OCI-LY1 (cell line): Measurements from ENCODE around the gene ECSCR.

Experiments
- CTCF ChIP-seq: fragments of 200-600 bp; sonication (generic), shearing (Covaris generic); IDR thresholded peaks from 2 replicates; pipeline ENCODE4 v1.5.1; 2017; ENCODE audit warnings: mild to moderate bottlenecking, antibody characterized with exemption, low read length, moderate library complexity, mixed read lengths
- EZH2 ChIP-seq: fragments of 200-600 bp; sonication (generic), shearing (Covaris generic); IDR thresholded peaks from 2 replicates; pipeline ENCODE4 v1.8.0; 2017; ENCODE audit warnings: borderline replicate concordance, mixed run types, mild to moderate bottlenecking, antibody characterized with exemption, low read length, moderate library complexity, mixed read lengths

GRCh38 chr5:139451176-139451575, 11.4 kb downstream of the ECSCR start:
- TF ChIP-seq CTCF (no peak), EZH2 (no peak)
